HG03520 (cell line): ENCODE results near the gene INF2.
"Not testable (repeated sequence)": the region's sequence is repeated elsewhere in the genome, so short reads cannot be mapped to it uniquely, and the experiment has no call there.

Experiments used
- ATAC-seq: cut with Tn5 transposase; IDR thresholded peaks from one replicate; pipeline ENCODE4 v1.9.1; 2021; ENCODE audit warnings: mild to moderate bottlenecking, moderate library complexity; ENCODE audit not compliant: unreplicated experiment

The INF2 gene

GRCh38 chr14:104717646-104718045 lies 28.2 kb downstream of the INF2 start:
- ATAC-seq, result no peak

GRCh38 chr14:104718147-104718546 lies 28.7 kb downstream of the INF2 start:
- no peak for ATAC-seq

- no peak for ATAC-seq
Measured at GRCh38 chr14:104718871-104719270, 29.5 kb downstream of the INF2 start.

- ATAC-seq, result no peak
Measured at GRCh38 chr14:104719343-104719742, 29.9 kb downstream of the INF2 start.

- ATAC-seq, result no peak
Measured at GRCh38 chr14:104721505-104722431, 32.4 kb downstream of the INF2 start.

- ATAC-seq, result no peak
Measured at GRCh38 chr14:104722938-104723650, 33.7 kb downstream of the INF2 start.

GRCh38 chr14:104723651-104724406 lies 34.4 kb downstream of the INF2 start, which contains the start of gene ADSS1:
ADSS1 (plus strand) TSS chr14:104724229; CDS start chr14:104724271, 42 bp downstream.
- ATAC-seq, result no peak

GRCh38 chr14:104724407-104724980 lies 35.1 kb downstream of the INF2 start:
- ATAC-seq, result no peak

GRCh38 chr14:104724981-104725771 lies 35.8 kb downstream of the INF2 start:
- ATAC-seq, result no peak

GRCh38 chr14:104725772-104726548 lies 36.5 kb downstream of the INF2 start:
- no peak for ATAC-seq

- no peak for ATAC-seq
Measured at GRCh38 chr14:104726600-104727451, 37.4 kb downstream of the INF2 start.

- no peak for ATAC-seq
Measured at GRCh38 chr14:104728631-104729030, 39.2 kb downstream of the INF2 start.

- ATAC-seq, result not testable (repeated sequence)
Measured at GRCh38 chr14:104729176-104729834, 39.9 kb downstream of the INF2 start.

- no peak for ATAC-seq
Measured at GRCh38 chr14:104729835-104730181, 40.4 kb downstream of the INF2 start.

GRCh38 chr14:104730487-104730886 lies 41.1 kb downstream of the INF2 start:
- no peak for ATAC-seq

- ATAC-seq, result no peak
Measured at GRCh38 chr14:104731320-104732294, 42.2 kb downstream of the INF2 start.

- ATAC-seq, result no peak
Measured at GRCh38 chr14:104732355-104732804, 43.0 kb downstream of the INF2 start.
